K562 (cell line): ENCODE data around the gene ZNF32. TPM values are rescaled to one million over a fixed set of nuclear protein-coding genes. Genes with fewer than 3 reads are reported as not detected.

Experiments used
- BRD9 ChIP-seq: fragments of 450-650 bp; IDR thresholded peaks from 2 replicates; pipeline ENCODE4 v1.6.1; 2018; ENCODE audit warnings: low read depth; ENCODE audit not compliant: partially characterized antibody
- CBX3 ChIP-seq, 2 experiments: IDR thresholded peaks; 1 replicate in 1 of 2; 2 replicates in 1 of 2; pipeline ENCODE4 v1.6.1; 2012; ENCODE audit warnings: inconsistent platforms in 2 of 2, low read length in 2 of 2, borderline replicate concordance in 1 of 2, control low read depth in 1 of 2
- CEBPB ChIP-seq: fragments of 450-650 bp; IDR thresholded peaks from 2 replicates; pipeline ENCODE4 v1.6.1; 2016; ENCODE audit warnings: missing genetic modification characterization, missing compliant biosample characterization
- CREBBP ChIP-seq: IDR thresholded peaks from one replicate; pipeline ENCODE4 v1.6.1; 2012; ENCODE audit warnings: low read depth, mild to moderate bottlenecking, control low read depth, inconsistent platforms, low read length
- ERF ChIP-seq: fragments of 450-650 bp; formaldehyde crosslinking; IDR thresholded peaks from 2 replicates; pipeline ENCODE4 v1.4.0; 2020; ENCODE audit warnings: mild to moderate bottlenecking, mixed read lengths
- GATAD2A ChIP-seq: fragments of 450-650 bp; IDR thresholded peaks from 2 replicates; pipeline ENCODE4 v1.6.1; 2017
- HMGN3 ChIP-seq: IDR thresholded peaks from 2 replicates; pipeline ENCODE4 v1.6.1; 2011; ENCODE audit warnings: borderline replicate concordance, low read depth, mild to moderate bottlenecking, mixed read lengths, low read length; ENCODE audit not compliant: insufficient read length; ENCODE audit errors: extremely low read depth
- ILF3 ChIP-seq: fragments of 450-650 bp; IDR thresholded peaks from 2 replicates; pipeline ENCODE4 v1.6.1; 2018; ENCODE audit warnings: antibody characterized with exemption, mild to moderate bottlenecking, moderate library complexity, borderline replicate concordance
- NFIX ChIP-seq: fragments of 250-450 bp; sonication (Bioruptor Pico); IDR thresholded peaks from 2 replicates; pipeline ENCODE4 v1.4.0; 2020; ENCODE audit warnings: low read depth, mild to moderate bottlenecking, moderate library complexity
- NONO ChIP-seq, 2 experiments: fragments of 200-400 bp in 1 of 2; fragments of 450-650 bp in 1 of 2; formaldehyde crosslinking in 1 of 2; IDR thresholded peaks; 2 replicates each; pipeline ENCODE4 v1.6.1; 2017; ENCODE audit warnings: low read depth in 2 of 2, mild to moderate bottlenecking in 2 of 2, moderate library complexity in 2 of 2, low read length in 1 of 2
- PTBP1 ChIP-seq: fragments of 200-400 bp; formaldehyde crosslinking; IDR thresholded peaks from 2 replicates; pipeline ENCODE4 v1.6.1; 2017; ENCODE audit warnings: low read depth, low read length
- RBBP5 ChIP-seq: fragments of 200-600 bp; sonication (generic); IDR thresholded peaks from 2 replicates; pipeline ENCODE4 v1.6.1; 2012; ENCODE audit warnings: borderline replicate concordance, mild to moderate bottlenecking, low read length, control low read depth, inconsistent platforms; ENCODE audit not compliant: insufficient read depth, poor library complexity, severe bottlenecking
- U2AF1 ChIP-seq: fragments of 200-400 bp; formaldehyde crosslinking; optimal IDR thresholded peaks from 2 replicates; pipeline ENCODE3; 2017; ENCODE audit warnings: mild to moderate bottlenecking, low read depth, low read length, moderate library complexity
- ZNF143 ChIP-seq: sonication (generic); formaldehyde crosslinking; IDR thresholded peaks from 2 replicates; pipeline ENCODE4 v1.9.0; 2022; ENCODE audit warnings: mild to moderate bottlenecking, missing genetic modification reagents
- ZNF511 ChIP-seq: sonication (generic); formaldehyde crosslinking; IDR thresholded peaks from 2 replicates; pipeline ENCODE4 v1.8.0; 2022; ENCODE audit warnings: mild to moderate bottlenecking, missing genetic modification reagents
- ZNF584 ChIP-seq: fragments of 200-800 bp; sonication (Bioruptor generic); IDR thresholded peaks from 2 replicates; pipeline ENCODE4 v1.6.1; 2016; ENCODE audit warnings: low read depth, mild to moderate bottlenecking, missing genetic modification characterization, missing compliant biosample characterization
- ZNF655 ChIP-seq: fragments of 250-450 bp; sonication (Bioruptor Pico); IDR thresholded peaks from 2 replicates; pipeline ENCODE4 v1.5.0; 2021
- polyA plus RNA-seq, 8 experiments: library from polyadenylated mRNA; depleted of rRNA in 4 of 8; stranded (reverse) in 5 of 8; unstranded in 3 of 8; fragments of >200 nt; fragmentation: Nextera tagmentation in 2 of 8; fragmentation: Illumina TruSeq in 1 of 8; extraction: Ambion mirVana in 2 of 8; extraction: Trizol in 1 of 8; gene quantifications; 2 replicates each; pipeline versions ENCODE4 v1.2.1 to v1.2.3, GENCODE V29; 2011 to 2014; ENCODE audit warnings: inconsistent platforms in 1 of 8, missing spikeins in 1 of 8
- total RNA-seq, 7 experiments: library from RNA; depleted of rRNA in 6 of 7; stranded (reverse); fragments of >200 nt in 6 of 7; fragmentation: Illumina TruSeq in 2 of 7; extraction: Trizol in 2 of 7; gene quantifications; 2 replicates each; pipeline versions ENCODE4 v1.2.1 to v1.2.3, GENCODE V29; 2011 to 2021; ENCODE audit warnings: low replicate concordance in 1 of 7
- TF ChIP-seq, protein P1 (sequence below): fragments of 250-450 bp; sonication (Bioruptor Pico); IDR thresholded peaks from 2 replicates; pipeline ENCODE4 v1.9.0; 2021; ENCODE audit warnings: mild to moderate bottlenecking, inconsistent platforms
- TF ChIP-seq, protein P2 (sequence below): sonication (generic); formaldehyde crosslinking; IDR thresholded peaks from 2 replicates; pipeline ENCODE4 v1.8.0; 2022; ENCODE audit warnings: mild to moderate bottlenecking, missing genetic modification reagents, borderline replicate concordance

The ZNF32 gene
- total and polyA plus RNA-seq, 9 of the 15 experiments (the other 6 are each of a cell fraction or from before 2014, with no cell fraction given): 17.3 to 57.0 (median 26.3) TPM

GRCh38 chr10:43648398-43649184 is at the start of gene ZNF32 (continued):
- TF ChIP-seq, protein P1, sequence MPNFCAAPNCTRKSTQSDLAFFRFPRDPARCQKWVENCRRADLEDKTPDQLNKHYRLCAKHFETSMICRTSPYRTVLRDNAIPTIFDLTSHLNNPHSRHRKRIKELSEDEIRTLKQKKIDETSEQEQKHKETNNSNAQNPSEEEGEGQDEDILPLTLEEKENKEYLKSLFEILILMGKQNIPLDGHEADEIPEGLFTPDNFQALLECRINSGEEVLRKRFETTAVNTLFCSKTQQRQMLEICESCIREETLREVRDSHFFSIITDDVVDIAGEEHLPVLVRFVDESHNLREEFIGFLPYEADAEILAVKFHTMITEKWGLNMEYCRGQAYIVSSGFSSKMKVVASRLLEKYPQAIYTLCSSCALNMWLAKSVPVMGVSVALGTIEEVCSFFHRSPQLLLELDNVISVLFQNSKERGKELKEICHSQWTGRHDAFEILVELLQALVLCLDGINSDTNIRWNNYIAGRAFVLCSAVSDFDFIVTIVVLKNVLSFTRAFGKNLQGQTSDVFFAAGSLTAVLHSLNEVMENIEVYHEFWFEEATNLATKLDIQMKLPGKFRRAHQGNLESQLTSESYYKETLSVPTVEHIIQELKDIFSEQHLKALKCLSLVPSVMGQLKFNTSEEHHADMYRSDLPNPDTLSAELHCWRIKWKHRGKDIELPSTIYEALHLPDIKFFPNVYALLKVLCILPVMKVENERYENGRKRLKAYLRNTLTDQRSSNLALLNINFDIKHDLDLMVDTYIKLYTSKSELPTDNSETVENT (CRISPR knock-in tag): peak; percentile 33; the same call in 1 of the 2 replicates
- TF ChIP-seq HMGN3 (peak; percentile 57), ERF (peak; percentile 65), CEBPB (no peak), RBBP5 (peak; percentile 91), ZNF511 (CRISPR knock-in tag) (peak; percentile 60; the same call in 1 of the 2 replicates), CREBBP (no peak), ZNF655 (CRISPR knock-in tag) (no peak), GATAD2A (no peak), ZNF143 (CRISPR knock-in tag) (peak; percentile 93), BRD9 (no peak), ILF3 (peak; percentile 69; the same call in 1 of the 2 replicates), NFIX (CRISPR knock-in tag) (no peak), CBX3 (IDR thresholded peaks at IDR 0.05; ENCODE audit: borderline replicate concordance in 1 of 2, low read length in 2 of 2) (no peak), PTBP1 (no peak), ZNF584 (peak; percentile 11; the same call in 1 of the 2 replicates), U2AF1 (peak; percentile 69), NONO (IDR thresholded peaks at IDR 0.05; ENCODE audit: low read depth in 2 of 2, low read length in 1 of 2) (peak; percentile 59 to 74; a peak in 3 of 4 replicates)
- TF ChIP-seq, protein P2, sequence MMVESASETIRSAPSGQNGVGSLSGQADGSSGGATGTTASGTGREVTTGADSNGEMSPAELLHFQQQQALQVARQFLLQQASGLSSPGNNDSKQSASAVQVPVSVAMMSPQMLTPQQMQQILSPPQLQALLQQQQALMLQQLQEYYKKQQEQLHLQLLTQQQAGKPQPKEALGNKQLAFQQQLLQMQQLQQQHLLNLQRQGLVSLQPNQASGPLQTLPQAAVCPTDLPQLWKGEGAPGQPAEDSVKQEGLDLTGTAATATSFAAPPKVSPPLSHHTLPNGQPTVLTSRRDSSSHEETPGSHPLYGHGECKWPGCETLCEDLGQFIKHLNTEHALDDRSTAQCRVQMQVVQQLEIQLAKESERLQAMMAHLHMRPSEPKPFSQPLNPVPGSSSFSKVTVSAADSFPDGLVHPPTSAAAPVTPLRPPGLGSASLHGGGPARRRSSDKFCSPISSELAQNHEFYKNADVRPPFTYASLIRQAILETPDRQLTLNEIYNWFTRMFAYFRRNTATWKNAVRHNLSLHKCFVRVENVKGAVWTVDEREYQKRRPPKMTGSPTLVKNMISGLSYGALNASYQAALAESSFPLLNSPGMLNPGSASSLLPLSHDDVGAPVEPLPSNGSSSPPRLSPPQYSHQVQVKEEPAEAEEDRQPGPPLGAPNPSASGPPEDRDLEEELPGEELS (CRISPR knock-in tag): 0 out of 2 replicates have a peak, but pooled peaks have one; percentile 41
